ENCODE data around the gene CARD16. TPM values are rescaled to one million over a fixed set of nuclear protein-coding genes. Genes with fewer than 3 reads are reported as not detected.

CARD16 gene
- total RNA-seq, result 30.8 and 38.8 TPM in 2 replicates

GRCh38 chr11:105044557-105045524 lies at the start of gene CARD16:
TSS of gene CARD16 (minus strand) at chr11:105045335. CDS start at chr11:105045297, 38 bp downstream.

GRCh38 chr11:105034813-105035620 lies 10.1 kb downstream of the CARD16 start, which contains the start of gene CASP1:
TSS of gene CASP1 (minus strand) at chr11:105035144. CDS start at chr11:105035113, 31 bp downstream.

GRCh38 chr11:105023003-105023402 lies 22.1 kb downstream of the CARD16 start, which contains the start of gene CASP5:
TSS of gene CASP5 (minus strand) at chr11:105023168. CDS start at chr11:105023136, 32 bp downstream.

Other genes with a start within 250 kb of the CARD16 start
- gene CASP12, start 146.9 kb downstream of the CARD16 start, total RNA-seq, result not detected in 2 replicates
- gene CASP4, start 76.8 kb downstream of the CARD16 start, total RNA-seq, result 104 and 120 TPM in 2 replicates
- gene CASP5, start 22.2 kb downstream of the CARD16 start, total RNA-seq, result not detected in 2 replicates
- gene CASP1, start 10.2 kb downstream of the CARD16 start, total RNA-seq, result 19.3 and 23.9 TPM in 2 replicates
- not detected in 2 replicates for gene CARD18, start 94.4 kb upstream of the CARD16 start, total RNA-seq

Measured in bronchus fibroblast of lung (primary cell).